K562 (cell line): ENCODE results near the gene ZDHHC8. TPM values are rescaled to one million over a fixed set of nuclear protein-coding genes. Genes with fewer than 3 reads are reported as not detected.

ENCODE experiments used
- ATAC-seq: fragments of 200-7000 bp; cut with Tn5 transposase; 3 replicates; pipeline ENCODE4 v1.9.1; 2020; ENCODE audit warnings: moderate library complexity
- BruUV-seq: library from RNA; stranded (reverse); fragments of 400-500 nt; replicated peaks from 2 replicates; lab custom pipeline; 2021; lab: Mats Ljungman, UMichigan
- CTCF ChIA-PET: fragments of 300-600 bp; formaldehyde crosslinking; extraction: SDS; loops from one replicate; lab custom pipeline; 2021; ENCODE audit warnings: low intra/inter-chr PET ratio; lab: Yijun Ruan, JAX
- POLR2A ChIA-PET: fragments of 300-600, 350-650 bp; sonication (Branson Sonifier 250); formaldehyde crosslinking; extraction: SDS; loops from one replicate; lab custom pipeline; 2021; ENCODE audit warnings: antibody characterized with exemption, inconsistent platforms; lab: Yijun Ruan, JAX
- DNase-seq, 4 experiments: peaks; one replicate each; pipeline versions ENCODE4 v3.0.0 to v3.0.0-alpha.2; 2011 to 2018; ENCODE audit warnings: low spot score in 3 of 4, mixed read lengths in 3 of 4; ENCODE audit errors: extremely low read depth in 1 of 4
- FAIRE-seq: peaks from 2 replicates; lab custom pipeline; 2011; peaks lifted over from hg19 to GRCh38; lab: Jason Lieb, UNC
- H2AFZ ChIP-seq: 2 replicates; pipeline ENCODE4 v1.6.0; 2011; ENCODE audit warnings: low read depth, low read length, control low read depth, inconsistent platforms
- H3K27ac ChIP-seq: fragments of 200-600 bp; 3 replicates; pipeline ENCODE4 v1.8.0; 2011; ENCODE audit warnings: low read depth, mild to moderate bottlenecking, control low read depth, inconsistent platforms, low read length, moderate library complexity, mixed read lengths; ENCODE audit errors: extremely low read depth
- H3K27me3 ChIP-seq, 2 experiments: fragments of 300-600 bp in 1 of 2; 2 replicates in 1 of 2; 3 replicates in 1 of 2; pipeline versions ENCODE4 v1.6.0 to v1.8.0; 2011; ENCODE audit warnings: inconsistent platforms in 2 of 2, low read length in 2 of 2, mild to moderate bottlenecking in 1 of 2, mixed read lengths in 1 of 2, moderate library complexity in 1 of 2; ENCODE audit not compliant: control insufficient read depth in 2 of 2, insufficient read depth in 2 of 2
- H3K36me3 ChIP-seq: fragments of 300-600 bp; 3 replicates; pipeline ENCODE4 v1.8.0; 2011; ENCODE audit warnings: mild to moderate bottlenecking, low read length, inconsistent platforms; ENCODE audit not compliant: control insufficient read depth, insufficient read depth
- H3K4me1 ChIP-seq, 2 experiments: fragments of 200-600 bp in 1 of 2; replicated peaks in 1 of 2; 2 replicates in 1 of 2; 3 replicates in 1 of 2; pipeline versions ENCODE4 v1.5.1 to v1.8.0; 2011; ENCODE audit warnings: inconsistent platforms in 2 of 2, low read length in 2 of 2, mild to moderate bottlenecking in 1 of 2, mixed read lengths in 1 of 2, moderate library complexity in 1 of 2; ENCODE audit not compliant: control insufficient read depth in 2 of 2, insufficient read depth in 2 of 2
- H3K4me2 ChIP-seq: 2 replicates; pipeline ENCODE4 v1.6.1; 2011; ENCODE audit warnings: low read length, control low read depth, inconsistent platforms, mixed read lengths; ENCODE audit not compliant: insufficient read depth
- H3K4me3 ChIP-seq: fragments of 200-600 bp; sonication (generic), shearing (Covaris generic); 2 replicates; pipeline ENCODE4 v1.5.1; 2016; ENCODE audit warnings: control low read depth, inconsistent platforms
- H3K79me2 ChIP-seq: fragments of 200-600 bp; 3 replicates; pipeline ENCODE4 v1.8.0; 2011; ENCODE audit warnings: low read length, inconsistent platforms; ENCODE audit not compliant: control insufficient read depth, insufficient read depth
- H3K9ac ChIP-seq, 2 experiments: 2 replicates each; pipeline versions ENCODE4 v1.6.0 to v1.6.1; 2011; ENCODE audit warnings: low read depth in 2 of 2, low read length in 2 of 2, control low read depth in 1 of 2, inconsistent platforms in 1 of 2, mild to moderate bottlenecking in 1 of 2, mixed read lengths in 1 of 2; ENCODE audit not compliant: insufficient read depth in 1 of 2
- H3K9me1 ChIP-seq: one replicate; pipeline ENCODE4 v1.6.0; 2011; ENCODE audit warnings: inconsistent platforms, mild to moderate bottlenecking, low read length, moderate library complexity; ENCODE audit not compliant: control insufficient read depth, insufficient read depth
- H3K9me3 ChIP-seq: replicated peaks from 2 replicates; pipeline ENCODE4 v1.5.1; 2011; ENCODE audit warnings: low read depth, low read length, inconsistent platforms; ENCODE audit not compliant: control insufficient read depth, insufficient read depth
- H4K20me1 ChIP-seq: replicated peaks from 2 replicates; pipeline ENCODE4 v1.6.1; 2011; ENCODE audit warnings: low read length, inconsistent platforms, mixed read lengths; ENCODE audit not compliant: control insufficient read depth, insufficient read depth
- CHD1 ChIP-seq: fragments of 200-600 bp; sonication (generic); IDR thresholded peaks from one replicate; pipeline ENCODE4 v1.6.1; 2012; ENCODE audit warnings: mild to moderate bottlenecking, moderate library complexity, low read length, inconsistent platforms
- ESRRB ChIP-seq: fragments of 250-450 bp; sonication (Bioruptor Pico); IDR thresholded peaks from 2 replicates; pipeline ENCODE4 v1.5.0; 2020; ENCODE audit warnings: mild to moderate bottlenecking, moderate library complexity, borderline replicate concordance
- GTF2F1 ChIP-seq: IDR thresholded peaks from 2 replicates; pipeline ENCODE4 v1.6.1; 2011; ENCODE audit warnings: low read depth, low read length, improper control_type of control experiment
- HMG20A ChIP-seq: fragments of 450-650 bp; formaldehyde crosslinking; conservative IDR thresholded peaks from 2 replicates; pipeline ENCODE4 v1.4.0; 2020; ENCODE audit warnings: mild to moderate bottlenecking, mixed read lengths
- KDM2B ChIP-seq: fragments of 250-450 bp; sonication (Bioruptor Pico); IDR thresholded peaks from 2 replicates; pipeline ENCODE4 v1.8.0; 2021; ENCODE audit warnings: mild to moderate bottlenecking, moderate library complexity
- PATZ1 ChIP-seq: fragments of 250-450 bp; sonication (Bioruptor Pico); IDR thresholded peaks from 2 replicates; pipeline ENCODE4 v1.5.0; 2020; ENCODE audit warnings: mild to moderate bottlenecking, borderline replicate concordance
- SP2 ChIP-seq: IDR thresholded peaks from 2 replicates; pipeline ENCODE4 v1.6.1; 2011; ENCODE audit warnings: mild to moderate bottlenecking, low read depth, low read length, moderate library complexity; ENCODE audit not compliant: poor library complexity, severe bottlenecking; ENCODE audit errors: extremely low read depth
- TAL1 ChIP-seq: fragments of 450-650 bp; IDR thresholded peaks from 2 replicates; pipeline ENCODE4 v1.6.1; 2016; ENCODE audit warnings: mild to moderate bottlenecking
- THAP12 ChIP-seq: fragments of 250-450 bp; sonication (Bioruptor Pico); IDR thresholded peaks from 2 replicates; pipeline ENCODE4 v1.9.0; 2021; ENCODE audit warnings: mild to moderate bottlenecking, inconsistent platforms
- THRA ChIP-seq: fragments of 450-650 bp; IDR thresholded peaks from 2 replicates; pipeline ENCODE4 v1.6.1; 2017; ENCODE audit warnings: mild to moderate bottlenecking, moderate library complexity
- WGBS: fragments of 100-300 bp; shearing (Covaris generic); methylation state at CpG from one replicate; pipeline ENCODE4 v1.1.6; 2016; ENCODE audit warnings: low coverage, mixed read lengths; ENCODE audit not compliant: insufficient coverage; ENCODE audit errors: missing lambda C conversion rate; 5-methylcytosine and 5-hydroxymethylcytosine counted together
- in situ Hi-C: fragments of 300-500 bp; cut with MboI; formaldehyde crosslinking; loops from 4 replicates; pipeline ENCODE4 v1.15.0; 2018; ENCODE audit warnings: inconsistent platforms, mixed read lengths
- intact Hi-C: fragments of 100-400 bp; cut with micrococcal nuclease; formaldehyde crosslinking; loops from 2 replicates; pipeline ENCODE4 v1.14.2; 2022
- polyA plus RNA-seq, 8 experiments: library from polyadenylated mRNA; depleted of rRNA in 4 of 8; stranded (reverse) in 5 of 8; unstranded in 3 of 8; fragments of >200 nt; fragmentation: Nextera tagmentation in 2 of 8; fragmentation: Illumina TruSeq in 1 of 8; extraction: Ambion mirVana in 2 of 8; extraction: Trizol in 1 of 8; gene quantifications; 2 replicates each; pipeline versions ENCODE4 v1.2.1 to v1.2.3, GENCODE V29; 2011 to 2014; ENCODE audit warnings: inconsistent platforms in 1 of 8, missing spikeins in 1 of 8
- total RNA-seq, 7 experiments: library from RNA; depleted of rRNA in 6 of 7; stranded (reverse); fragments of >200 nt in 6 of 7; fragmentation: Illumina TruSeq in 2 of 7; extraction: Trizol in 2 of 7; gene quantifications; 2 replicates each; pipeline versions ENCODE4 v1.2.1 to v1.2.3, GENCODE V29; 2011 to 2021; ENCODE audit warnings: low replicate concordance in 1 of 7

Gene ZDHHC8
- total and polyA plus RNA-seq, 9 of the 15 experiments (the other 6 are each of a cell fraction or from before 2014, with no cell fraction given) = 0.04 to 109 (median 16.4) TPM

- Histone ChIP-seq H3K9me1 (peaks cover 5% of the 10 kb centered on the region), H3K36me3 (peaks cover 97% of the 10 kb centered on the region), H3K79me2 (peaks cover 73% of the 10 kb centered on the region), H4K20me1 (peaks cover 14% of the 10 kb centered on the region), H3K4me1 (peaks cover 13 to 24% of the 10 kb centered on the region in 2 experiments), H3K27ac (no peak overlapping the region), H2AFZ (no peak overlapping the region), H3K4me3 (no peak overlapping the region), H3K9ac (peak overlapping the region in 1 of 2 experiments; percentile 13; a peak in 1 of 4 replicates), H3K27me3 (no peaks in the 10 kb centered on the region), H3K9me3 (no peaks in the 10 kb centered on the region), H3K4me2 (no peak overlapping the region)
- CTCF ChIA-PET = no interaction called here
- in situ Hi-C loops = loop anchor here (5.0 kb wide), 1 partner anchor 117 kb away; no protein-coding TSS in a partner anchor
- no TSS peak for BruUV-seq
- intact Hi-C loops = no loop called here
- FAIRE-seq = no peak
- POLR2A ChIA-PET = interaction anchor here (0.5 to 19.4 kb wide), 14 partner anchors 6 to 453 kb away, joined by 3 to 513 read pairs (median 3); partner anchors contain the start of genes DGCR8, RANBP1, TANGO2 and TRMT2A
- no peak for ATAC-seq
- WGBS = 96% methylated on average over 17 of the region's 17 CpGs
- no peak for DNase-seq
- peak; percentile 5 for TF ChIP-seq SP2
- TF ChIP-seq TAL1 = no peak
- 0 out of 2 replicates have a peak, but pooled peaks have one; percentile 14 for TF ChIP-seq PATZ1 (CRISPR knock-in tag)
- 0 out of 2 replicates have a peak, but pooled peaks have one; percentile 17 for TF ChIP-seq GTF2F1
- TF ChIP-seq THRA = no peak
- no peak for TF ChIP-seq CHD1
- TF ChIP-seq KDM2B (CRISPR knock-in tag) = 0 out of 2 replicates have a peak, but pooled peaks have one; percentile 7
- no peak for TF ChIP-seq ESRRB
- 0 out of 2 replicates have a peak, but pooled peaks have one; percentile 49 for TF ChIP-seq THAP12
- no peak for TF ChIP-seq HMG20A
These were observed 42.2 kb upstream of the ZDHHC8 start for GRCh38 chr22:20089226-20089976.
